Activated CD4-positive, alpha-beta T cell treated with anti-CD3 and anti-CD28 coated beads for 36 hours (primary cell): ENCODE measurements around the gene PSMB7. TPM values are rescaled to one million over a fixed set of nuclear protein-coding genes. Genes with fewer than 3 reads are reported as not detected.

ENCODE experiments used
- ATAC-seq: fragments of 200-7000 bp; cut with Tn5 transposase; one replicate; pipeline ENCODE4 v1.10.0; 2021; ENCODE audit warnings: mild to moderate bottlenecking, moderate library complexity
- CTCF ChIA-PET: fragments of 350-600 bp; sonication (Branson Sonifier 250); formaldehyde crosslinking; loops from one replicate; lab custom pipeline; 2021; ENCODE audit warnings: antibody characterized with exemption; lab: Charles Lee
- POLR2A ChIA-PET: fragments of 350-600 bp; sonication (Branson Sonifier 250); formaldehyde crosslinking; loops from one replicate; lab custom pipeline; 2021; ENCODE audit warnings: antibody characterized with exemption, inconsistent platforms; lab: Charles Lee
- DNase-seq: peaks from one replicate; pipeline ENCODE4 v3.0.0-alpha.2; 2020
- H3K27ac Mint-ChIP-seq: one replicate; pipeline ENCODE4 v1.8.0; 2021; ENCODE audit warnings: mixed read lengths
- H3K27me3 Mint-ChIP-seq: one replicate; pipeline ENCODE4 v1.8.0; 2021; ENCODE audit warnings: mixed read lengths
- H3K36me3 Mint-ChIP-seq: one replicate; pipeline ENCODE4 v1.8.0; 2021; ENCODE audit warnings: low read depth, mixed read lengths
- H3K4me1 Mint-ChIP-seq: one replicate; pipeline ENCODE4 v1.8.0; 2021; ENCODE audit warnings: mixed read lengths
- H3K4me3 Mint-ChIP-seq: one replicate; pipeline ENCODE4 v1.8.0; 2021; ENCODE audit warnings: mild to moderate bottlenecking, moderate library complexity, mixed read lengths
- H3K9me3 Mint-ChIP-seq: one replicate; pipeline ENCODE4 v1.8.0; 2021; ENCODE audit warnings: low read depth, mixed read lengths
- intact Hi-C, 2 experiments: fragments of 100-400 bp; cut with DNase I in 1 of 2; cut with micrococcal nuclease in 1 of 2; formaldehyde crosslinking; loops; one replicate each; pipeline versions ENCODE4 v1.14.2 to v1.15.1; 2022 to 2024; cut with DNase I, micrococcal nuclease
- total RNA-seq, 2 experiments: library from RNA; stranded (reverse); gene quantifications; one replicate each; pipeline ENCODE4 v1.2.3, GENCODE V29; 2021

PSMB7 gene
- total RNA-seq, 2 experiments from 2014 or later, result 143 to 164 TPM

GRCh38 chr9:124354346-124355038 lies 60.8 kb downstream of the PSMB7 start:
- Mint-ChIP-seq H3K27me3 (no peaks in the 10 kb centered on the region), H3K9me3 (no peaks in the 10 kb centered on the region), H3K4me1 (peaks cover 18% of the 10 kb centered on the region), H3K27ac (no peak overlapping the region), H3K4me3 (no peak overlapping the region), H3K36me3 (peaks cover 12% of the 10 kb centered on the region)
- DNase-seq (no peak), ATAC-seq (no peak)
- intact Hi-C loops, result no loop called here
- ChIA-PET POLR2A (no interaction called here), CTCF (no interaction called here)

- Mint-ChIP-seq H3K36me3 (peaks cover 12% of the 10 kb centered on the region), H3K4me3 (no peak overlapping the region), H3K9me3 (no peaks in the 10 kb centered on the region), H3K4me1 (peaks cover 18% of the 10 kb centered on the region), H3K27me3 (no peaks in the 10 kb centered on the region), H3K27ac (no peak overlapping the region)
- DNase-seq (no peak), ATAC-seq (no peak)
- POLR2A ChIA-PET, result no interaction called here
- intact Hi-C loops, result no loop called here
- CTCF ChIA-PET, result interaction anchor here (0.7 kb wide), 1 partner anchor 950 kb away, joined by 3 read pairs; no protein-coding TSS in a partner anchor
Measured at GRCh38 chr9:124353811-124354274, 61.4 kb downstream of the PSMB7 start.

- H3K4me1 Mint-ChIP-seq, result peaks cover 12% of the 10 kb centered on the region
- no peak overlapping the region for H3K27ac Mint-ChIP-seq
- H3K36me3 Mint-ChIP-seq, result peaks cover 12% of the 10 kb centered on the region
- intact Hi-C loops, result no loop called here
- ATAC-seq (no peak), DNase-seq (no peak)
- H3K9me3 Mint-ChIP-seq, result no peaks in the 10 kb centered on the region
- ChIA-PET CTCF (interaction anchor here (0.7 kb wide), 1 partner anchor 951 kb away, joined by 3 read pairs; no protein-coding TSS in a partner anchor), POLR2A (no interaction called here)
- no peaks in the 10 kb centered on the region for H3K27me3 Mint-ChIP-seq
- no peak overlapping the region for H3K4me3 Mint-ChIP-seq
Measured at GRCh38 chr9:124353166-124353768, 62.0 kb downstream of the PSMB7 start.

GRCh38 chr9:124352616-124353015 lies 62.6 kb downstream of the PSMB7 start:
- Mint-ChIP-seq H3K4me1 (peaks cover 7% of the 10 kb centered on the region), H3K36me3 (peaks cover 12% of the 10 kb centered on the region), H3K9me3 (no peaks in the 10 kb centered on the region), H3K27me3 (no peaks in the 10 kb centered on the region), H3K4me3 (no peak overlapping the region), H3K27ac (peak overlapping the region; percentile 31)
- CTCF ChIA-PET, result no interaction called here
- POLR2A ChIA-PET, result no interaction called here
- ATAC-seq (no peak), DNase-seq (no peak)
- intact Hi-C loops, result no loop called here

- Mint-ChIP-seq H3K4me3 (no peak overlapping the region), H3K9me3 (no peaks in the 10 kb centered on the region), H3K27me3 (no peaks in the 10 kb centered on the region), H3K4me1 (no peaks in the 10 kb centered on the region), H3K36me3 (peaks cover 12% of the 10 kb centered on the region), H3K27ac (no peak overlapping the region)
- ChIA-PET POLR2A (no interaction called here), CTCF (interaction anchor here (1.4 kb wide), 1 partner anchor 10 kb away, joined by 5 read pairs; no protein-coding TSS in a partner anchor)
- no peak for ATAC-seq
- DNase-seq, result no peak
- intact Hi-C loops, result no loop called here
Measured at GRCh38 chr9:124351672-124352468, 63.4 kb downstream of the PSMB7 start.

- DNase-seq, result no peak
- Mint-ChIP-seq H3K9me3 (no peaks in the 10 kb centered on the region), H3K27me3 (no peaks in the 10 kb centered on the region), H3K4me1 (no peaks in the 10 kb centered on the region), H3K4me3 (no peak overlapping the region), H3K27ac (no peak overlapping the region), H3K36me3 (peaks cover 12% of the 10 kb centered on the region)
- intact Hi-C loops, result no loop called here
- no peak for ATAC-seq
- POLR2A ChIA-PET, result no interaction called here
- CTCF ChIA-PET, result interaction anchor here (0.5 to 1.4 kb wide), 2 partner anchors 11 to 39 kb away, joined by 3 to 5 read pairs; no protein-coding TSS in a partner anchor
Measured at GRCh38 chr9:124350494-124351263, 64.6 kb downstream of the PSMB7 start.

GRCh38 chr9:124349675-124350493 lies 65.4 kb downstream of the PSMB7 start:
- Mint-ChIP-seq H3K4me1 (no peaks in the 10 kb centered on the region), H3K9me3 (no peaks in the 10 kb centered on the region), H3K4me3 (no peak overlapping the region), H3K27ac (no peak overlapping the region), H3K27me3 (no peaks in the 10 kb centered on the region), H3K36me3 (peaks cover 12% of the 10 kb centered on the region)
- ATAC-seq, result no peak
- DNase-seq, result no peak
- intact Hi-C loops, result no loop called here
- ChIA-PET POLR2A (no interaction called here), CTCF (no interaction called here)

GRCh38 chr9:124349267-124349666 lies 66.0 kb downstream of the PSMB7 start:
- peaks cover 12% of the 10 kb centered on the region for H3K36me3 Mint-ChIP-seq
- ChIA-PET CTCF (no interaction called here), POLR2A (no interaction called here)
- H3K4me1 Mint-ChIP-seq, result no peaks in the 10 kb centered on the region
- intact Hi-C loops, result no loop called here
- no peaks in the 10 kb centered on the region for H3K9me3 Mint-ChIP-seq
- no peak for ATAC-seq
- H3K4me3 Mint-ChIP-seq, result no peak overlapping the region
- DNase-seq, result no peak
- no peaks in the 10 kb centered on the region for H3K27me3 Mint-ChIP-seq
- no peak overlapping the region for H3K27ac Mint-ChIP-seq

- CTCF ChIA-PET, result interaction anchor here (0.5 kb wide), 1 partner anchor 39 kb away, joined by 3 read pairs; no protein-coding TSS in a partner anchor
- no peak overlapping the region for H3K4me3 Mint-ChIP-seq
Measured at GRCh38 chr9:124348831-124349230, 66.4 kb downstream of the PSMB7 start.

GRCh38 chr9:124348363-124348762 lies 66.9 kb downstream of the PSMB7 start:
- no peak overlapping the region for H3K4me3 Mint-ChIP-seq
- no peak for DNase-seq
- ChIA-PET POLR2A (no interaction called here), CTCF (interaction anchor here (0.5 kb wide), 1 partner anchor 39 kb away, joined by 3 read pairs; no protein-coding TSS in a partner anchor)
- H3K36me3 Mint-ChIP-seq, result peaks cover 12% of the 10 kb centered on the region
- no peaks in the 10 kb centered on the region for H3K4me1 Mint-ChIP-seq
- no peaks in the 10 kb centered on the region for H3K9me3 Mint-ChIP-seq
- no peaks in the 10 kb centered on the region for H3K27me3 Mint-ChIP-seq
- ATAC-seq, result no peak
- intact Hi-C loops, result no loop called here
- no peak overlapping the region for H3K27ac Mint-ChIP-seq

More at GRCh38 chr9:124348831-124349230, 66.4 kb downstream of the PSMB7 start:
- H3K27ac Mint-ChIP-seq, result no peak overlapping the region
- H3K9me3 Mint-ChIP-seq, result no peaks in the 10 kb centered on the region
- peaks cover 12% of the 10 kb centered on the region for H3K36me3 Mint-ChIP-seq
- H3K27me3 Mint-ChIP-seq, result no peaks in the 10 kb centered on the region
- no peak for DNase-seq
- POLR2A ChIA-PET, result no interaction called here
- no peak for ATAC-seq
- no peaks in the 10 kb centered on the region for H3K4me1 Mint-ChIP-seq
- intact Hi-C loops, result no loop called here
